IPS-18a (cell line): Measurements from ENCODE around the gene KAT8.
A peak's percentile ranks its signal among the peaks of the same experiment; 100 is the strongest.
"Not testable (repeated sequence)": the region's sequence is repeated elsewhere in the genome, so short reads cannot be mapped to it uniquely, and the experiment has no call there.

Source experiments
- H3K27ac ChIP-seq: one replicate; pipeline ENCODE4 v1.5.1; 2013; ENCODE audit warnings: low read length
- H3K27me3 ChIP-seq: one replicate; pipeline ENCODE4 v1.6.1; 2013; ENCODE audit warnings: mild to moderate bottlenecking, low read length; ENCODE audit not compliant: control insufficient read depth, insufficient read depth
- H3K36me3 ChIP-seq: one replicate; pipeline ENCODE4 v1.6.1; 2013; ENCODE audit warnings: low read depth, low read length; ENCODE audit not compliant: control insufficient read depth
- H3K4me1 ChIP-seq: one replicate; pipeline ENCODE4 v1.6.1; 2013; ENCODE audit warnings: low read depth, low read length; ENCODE audit not compliant: control insufficient read depth
- H3K4me3 ChIP-seq: one replicate; pipeline ENCODE4 v1.5.1; 2013; ENCODE audit warnings: low read length
- H3K9ac ChIP-seq: one replicate; pipeline ENCODE4 v1.6.1; 2013; ENCODE audit warnings: mild to moderate bottlenecking, low read length, moderate library complexity
- H3K9me3 ChIP-seq: one replicate; pipeline ENCODE4 v1.6.1; 2013; ENCODE audit warnings: low read depth, low read length; ENCODE audit not compliant: control insufficient read depth

Gene KAT8

GRCh38 chr16:31094424-31095120, 22.9 kb upstream of the KAT8 start, which contains the start of gene VKORC1:
TSS of gene VKORC1 (minus strand) at chr16:31094797. CDS start at chr16:31094729, 68 bp downstream.
- H3K27me3 ChIP-seq = no peaks in the 10 kb centered on the region
- peak within 1 kb of the TSS; percentile 78 for H3K4me3 ChIP-seq
- H3K9me3 ChIP-seq = no peaks in the 10 kb centered on the region
- H3K27ac ChIP-seq = no peak within 1 kb of the TSS
- peaks cover 13% of the 10 kb centered on the region for H3K36me3 ChIP-seq
- no peaks in the 10 kb centered on the region for H3K4me1 ChIP-seq
- peak within 1 kb of the TSS; percentile 56 for H3K9ac ChIP-seq

DNA sequence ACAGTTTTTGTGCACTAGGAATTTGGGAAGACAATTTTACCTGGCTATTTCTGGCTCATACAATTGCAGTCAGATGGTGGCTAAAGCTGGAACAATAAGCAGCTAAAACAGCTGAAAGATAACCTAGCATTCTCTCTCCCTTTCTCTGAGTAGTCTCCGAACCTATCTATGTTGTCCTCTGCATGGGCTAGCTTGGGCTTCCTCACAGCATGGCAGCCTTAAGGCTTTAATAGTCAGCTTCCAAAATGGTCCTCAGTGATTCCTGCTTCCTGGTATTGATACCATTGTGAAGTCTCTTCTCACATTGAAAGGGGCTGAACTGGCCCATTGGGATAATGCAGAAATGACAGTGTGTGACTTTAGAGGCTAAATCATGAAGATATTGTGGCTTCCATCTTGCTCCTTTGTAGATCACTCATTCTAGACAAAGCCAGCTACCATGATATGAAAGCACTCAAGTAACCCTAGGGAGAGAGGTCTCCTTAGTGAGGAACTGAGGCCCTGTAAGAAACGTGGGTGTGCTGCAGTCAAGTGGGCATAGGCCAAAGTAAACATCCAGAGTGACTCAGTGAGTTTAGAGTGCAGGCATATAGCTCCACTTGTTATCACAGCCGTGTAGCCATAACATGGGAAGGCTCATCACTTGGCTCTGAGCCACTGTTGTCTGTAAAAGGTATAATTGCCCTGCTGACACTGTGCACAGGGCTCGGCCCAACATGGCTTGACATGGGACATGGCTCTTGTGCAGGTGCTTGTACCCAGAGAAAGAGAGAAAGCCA, 17.4 kb upstream of the KAT8 start:
- Histone ChIP-seq H3K36me3 (no peaks in the 10 kb centered on the region), H3K4me1 (no peaks in the 10 kb centered on the region), H3K27ac (no peak overlapping the region), H3K4me3 (no peak overlapping the region), H3K9me3 (no peaks in the 10 kb centered on the region), H3K27me3 (no peaks in the 10 kb centered on the region), H3K9ac (no peak overlapping the region)

DNA sequence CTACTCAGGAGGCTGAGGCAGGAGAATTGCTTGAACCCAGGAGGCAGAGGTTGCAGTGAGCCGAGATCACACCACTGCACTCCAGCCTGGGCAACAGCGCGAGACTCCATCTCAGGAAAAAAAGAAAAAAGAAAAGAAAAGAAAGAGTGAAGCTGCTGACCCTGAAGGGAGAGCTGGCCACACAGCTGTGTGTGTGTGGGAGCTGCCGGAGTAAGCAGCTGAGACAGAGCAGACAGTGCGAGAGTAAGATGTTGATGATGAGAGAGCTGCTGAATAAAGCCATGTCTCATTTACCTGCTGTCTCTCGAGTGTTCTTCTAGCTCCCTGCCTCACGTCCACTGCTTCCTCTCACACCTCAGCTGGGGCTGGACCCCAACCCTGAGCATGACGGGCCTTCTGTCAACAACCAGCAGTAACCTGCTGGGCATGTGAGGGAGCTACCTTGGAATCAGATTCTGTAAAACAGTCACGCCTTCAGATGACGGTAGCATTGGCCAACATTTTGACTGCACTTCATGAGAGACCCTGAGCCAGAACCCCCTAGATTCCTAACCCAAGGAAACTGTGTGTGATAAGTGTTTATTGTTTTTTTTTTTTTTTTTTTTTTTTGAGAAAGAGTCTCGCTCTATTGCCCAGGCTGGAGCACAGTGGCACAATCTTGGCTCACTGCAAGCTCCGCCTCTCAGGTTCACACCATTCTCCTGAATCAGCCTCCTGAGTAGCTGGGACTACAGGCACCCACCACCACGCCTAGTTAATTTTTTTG, 16.4 kb upstream of the KAT8 start:
- not testable (repeated sequence) for H3K9ac ChIP-seq, H3K4me1 ChIP-seq, H3K9me3 ChIP-seq, H3K4me3 ChIP-seq, H3K27me3 ChIP-seq, H3K36me3 ChIP-seq, H3K27ac ChIP-seq

DNA sequence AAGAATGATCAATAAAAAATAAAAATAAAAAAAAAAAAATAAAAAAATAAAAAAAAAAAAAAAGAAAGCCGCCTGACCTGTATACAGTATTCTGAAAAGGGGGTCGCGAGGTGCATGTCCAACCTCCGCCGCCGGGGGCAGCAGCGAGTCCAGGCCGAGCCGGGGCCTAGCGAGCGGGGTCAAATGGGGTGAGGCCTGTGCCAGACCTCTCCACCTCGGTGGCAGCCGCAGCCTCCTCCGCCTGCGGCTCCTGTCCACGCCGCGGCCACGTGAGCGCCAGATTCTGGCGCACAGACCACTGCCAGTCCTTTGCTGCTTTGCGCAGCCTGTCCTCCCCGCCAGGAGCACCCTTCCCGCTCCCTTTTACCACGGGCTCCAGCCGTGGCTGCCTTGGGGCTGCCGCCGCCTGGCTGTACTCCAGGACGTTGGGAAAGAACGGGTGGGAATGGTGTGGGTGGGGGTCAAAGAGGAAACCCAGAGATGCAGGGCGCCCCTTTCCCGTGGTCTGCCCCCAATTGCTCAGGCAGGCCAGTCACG, 11.7 kb upstream of the KAT8 start:
- no peak overlapping the region for H3K4me3 ChIP-seq
- H3K9me3 ChIP-seq = no peaks in the 10 kb centered on the region
- H3K9ac ChIP-seq = no peak overlapping the region
- no peak overlapping the region for H3K27ac ChIP-seq
- no peaks in the 10 kb centered on the region for H3K27me3 ChIP-seq
- H3K4me1 ChIP-seq = no peaks in the 10 kb centered on the region
- H3K36me3 ChIP-seq = peaks cover 9% of the 10 kb centered on the region

DNA sequence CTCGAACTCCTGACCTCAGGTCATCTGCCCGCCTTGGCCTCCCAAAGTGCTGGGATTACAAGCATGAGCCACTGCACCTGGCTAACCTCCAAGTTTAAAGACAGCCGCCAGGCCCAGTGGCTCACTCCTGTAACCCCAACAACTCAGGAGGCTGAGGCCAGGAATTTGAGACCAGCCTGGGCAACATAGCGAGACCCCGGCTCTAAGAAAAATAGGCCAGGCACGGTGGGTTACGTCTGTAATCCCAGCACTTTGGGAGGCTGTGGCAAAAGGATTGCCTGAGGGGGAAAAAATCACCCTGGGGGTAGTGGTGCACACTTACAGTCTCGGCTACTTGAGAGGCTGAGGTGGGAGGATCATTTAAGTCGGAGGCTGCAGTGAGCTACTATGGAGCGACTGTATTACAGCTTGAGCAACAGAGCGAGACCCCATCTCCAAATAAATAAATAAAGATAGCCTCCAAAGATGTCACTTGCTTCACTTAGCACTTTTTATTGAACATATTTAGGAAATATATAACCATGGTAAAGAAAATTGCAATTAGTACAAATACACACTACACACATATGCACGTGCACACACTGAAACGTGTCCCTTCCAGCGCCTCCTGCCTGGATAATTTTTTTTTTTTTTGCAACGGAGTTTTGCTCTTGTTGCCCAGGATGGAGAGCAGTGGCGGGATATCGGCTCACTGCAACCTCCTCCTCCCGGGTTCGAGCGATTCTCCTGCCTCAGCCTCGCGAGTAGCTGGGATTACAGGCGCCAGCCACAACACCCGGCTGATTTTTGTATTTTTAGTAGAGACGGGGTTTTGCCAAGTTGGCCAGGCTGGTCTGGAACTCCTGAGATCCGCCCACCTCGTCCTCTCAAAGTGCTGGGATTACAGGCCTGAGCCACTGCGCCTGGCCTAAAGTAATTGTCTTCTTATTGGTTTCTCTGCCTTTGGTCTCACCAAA, 10.7 kb upstream of the KAT8 start:
- H3K9ac ChIP-seq = no peak overlapping the region
- peaks cover 20% of the 10 kb centered on the region for H3K36me3 ChIP-seq
- no peak overlapping the region for H3K4me3 ChIP-seq
- H3K9me3 ChIP-seq = no peaks in the 10 kb centered on the region
- no peak overlapping the region for H3K27ac ChIP-seq
- H3K27me3 ChIP-seq = no peaks in the 10 kb centered on the region
- no peaks in the 10 kb centered on the region for H3K4me1 ChIP-seq

- Histone ChIP-seq H3K36me3 (peaks cover 26% of the 10 kb centered on the region), H3K9me3 (no peaks in the 10 kb centered on the region), H3K4me1 (no peaks in the 10 kb centered on the region), H3K4me3 (peak overlapping the region; percentile 76), H3K9ac (no peak overlapping the region), H3K27ac (no peak overlapping the region), H3K27me3 (no peaks in the 10 kb centered on the region)
These were observed 10.0 kb upstream of the KAT8 start for GRCh38 chr16:31107465-31107867.

- H3K4me1 ChIP-seq = no peaks in the 10 kb centered on the region
- H3K27ac ChIP-seq = no peak within 1 kb of the TSS
- H3K27me3 ChIP-seq = no peaks in the 10 kb centered on the region
- H3K9ac ChIP-seq = peak within 1 kb of the TSS; percentile 42
- no peaks in the 10 kb centered on the region for H3K9me3 ChIP-seq
- H3K36me3 ChIP-seq = peaks cover 29% of the 10 kb centered on the region
- peak within 1 kb of the TSS; percentile 76 for H3K4me3 ChIP-seq
These were observed 9.2 kb upstream of the KAT8 start, which contains the start of gene BCKDK for GRCh38 chr16:31108035-31108793. TSS of gene BCKDK (plus strand) at chr16:31108386. CDS start at chr16:31109224, 838 bp downstream.

DNA sequence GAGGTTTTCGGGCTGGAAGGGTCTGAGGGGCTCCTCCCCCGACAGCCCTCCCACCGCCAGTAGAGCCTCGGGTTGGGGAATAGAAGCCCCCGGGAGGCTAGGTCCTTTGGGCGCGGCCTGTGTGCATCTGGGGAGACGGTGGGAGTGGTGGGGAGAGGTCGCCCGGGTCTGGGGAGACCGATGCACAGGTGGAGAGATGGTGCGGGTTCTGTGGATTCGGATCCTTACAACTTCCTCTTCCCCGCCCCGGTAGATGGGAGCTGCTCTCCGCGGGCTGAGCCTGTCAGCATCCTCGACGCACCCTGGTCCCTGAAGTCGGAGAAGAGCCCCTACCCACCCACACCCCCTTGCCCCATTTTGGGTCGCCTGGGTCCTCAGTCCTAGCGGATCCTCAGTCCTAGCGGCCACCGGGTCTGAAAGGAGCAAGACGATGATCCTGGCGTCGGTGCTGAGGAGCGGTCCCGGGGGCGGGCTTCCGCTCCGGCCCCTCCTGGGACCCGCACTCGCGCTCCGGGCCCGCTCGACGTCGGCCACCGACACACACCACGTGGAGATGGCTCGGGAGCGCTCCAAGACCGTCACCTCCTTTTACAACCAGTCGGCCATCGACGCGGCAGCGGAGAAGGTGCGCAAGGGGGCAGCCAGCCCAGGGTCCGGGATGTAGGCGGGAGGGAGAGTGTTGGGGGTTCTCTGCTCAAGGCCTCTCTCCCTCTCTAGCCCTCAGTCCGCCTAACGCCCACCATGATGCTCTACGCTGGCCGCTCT, 8.5 kb upstream of the KAT8 start:
- Histone ChIP-seq H3K36me3 (peaks cover 29% of the 10 kb centered on the region), H3K4me3 (peak overlapping the region; percentile 76), H3K9me3 (no peaks in the 10 kb centered on the region), H3K27me3 (no peaks in the 10 kb centered on the region), H3K9ac (peak overlapping the region; percentile 42), H3K4me1 (no peaks in the 10 kb centered on the region), H3K27ac (no peak overlapping the region)

GRCh38 chr16:31109622-31110021, 7.8 kb upstream of the KAT8 start:
- H3K27me3 ChIP-seq = no peaks in the 10 kb centered on the region
- H3K4me3 ChIP-seq = no peak overlapping the region
- H3K36me3 ChIP-seq = peaks cover 29% of the 10 kb centered on the region
- H3K9ac ChIP-seq = no peak overlapping the region
- H3K9me3 ChIP-seq = no peaks in the 10 kb centered on the region
- H3K27ac ChIP-seq = no peak overlapping the region
- no peaks in the 10 kb centered on the region for H3K4me1 ChIP-seq
